GM12874 (cell line): ENCODE data around the gene OR52N4.

ENCODE experiments used
- TF ChIP-seq, protein P1 (sequence below): IDR thresholded peaks from 2 replicates; pipeline ENCODE4 v1.5.1; 2011; ENCODE audit warnings: low read depth, mild to moderate bottlenecking, control low read depth, low read length, moderate library complexity; ENCODE audit not compliant: insufficient read depth

The OR52N4 gene

DNA sequence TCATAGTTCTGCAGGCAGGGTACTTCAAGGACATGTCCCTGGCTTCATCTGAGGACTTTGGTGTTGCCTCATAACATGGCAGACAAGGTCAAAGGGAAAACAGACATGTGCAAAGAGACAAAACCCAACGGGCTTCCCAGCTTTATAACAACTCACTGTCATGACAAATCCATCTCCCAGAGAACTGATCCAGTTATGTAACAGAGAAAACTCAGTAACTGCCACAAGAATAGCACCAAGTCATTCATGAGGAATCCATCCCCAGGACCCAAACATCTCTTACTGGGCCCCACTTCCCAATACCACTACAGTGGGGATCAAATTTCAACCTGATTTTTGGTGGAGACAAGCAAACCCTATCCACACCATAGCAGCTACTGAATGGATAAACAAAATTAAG is 13.0 kb downstream of the OR52N4 start:
- TF ChIP-seq, protein P1, sequence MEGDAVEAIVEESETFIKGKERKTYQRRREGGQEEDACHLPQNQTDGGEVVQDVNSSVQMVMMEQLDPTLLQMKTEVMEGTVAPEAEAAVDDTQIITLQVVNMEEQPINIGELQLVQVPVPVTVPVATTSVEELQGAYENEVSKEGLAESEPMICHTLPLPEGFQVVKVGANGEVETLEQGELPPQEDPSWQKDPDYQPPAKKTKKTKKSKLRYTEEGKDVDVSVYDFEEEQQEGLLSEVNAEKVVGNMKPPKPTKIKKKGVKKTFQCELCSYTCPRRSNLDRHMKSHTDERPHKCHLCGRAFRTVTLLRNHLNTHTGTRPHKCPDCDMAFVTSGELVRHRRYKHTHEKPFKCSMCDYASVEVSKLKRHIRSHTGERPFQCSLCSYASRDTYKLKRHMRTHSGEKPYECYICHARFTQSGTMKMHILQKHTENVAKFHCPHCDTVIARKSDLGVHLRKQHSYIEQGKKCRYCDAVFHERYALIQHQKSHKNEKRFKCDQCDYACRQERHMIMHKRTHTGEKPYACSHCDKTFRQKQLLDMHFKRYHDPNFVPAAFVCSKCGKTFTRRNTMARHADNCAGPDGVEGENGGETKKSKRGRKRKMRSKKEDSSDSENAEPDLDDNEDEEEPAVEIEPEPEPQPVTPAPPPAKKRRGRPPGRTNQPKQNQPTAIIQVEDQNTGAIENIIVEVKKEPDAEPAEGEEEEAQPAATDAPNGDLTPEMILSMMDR = no peak

DNA sequence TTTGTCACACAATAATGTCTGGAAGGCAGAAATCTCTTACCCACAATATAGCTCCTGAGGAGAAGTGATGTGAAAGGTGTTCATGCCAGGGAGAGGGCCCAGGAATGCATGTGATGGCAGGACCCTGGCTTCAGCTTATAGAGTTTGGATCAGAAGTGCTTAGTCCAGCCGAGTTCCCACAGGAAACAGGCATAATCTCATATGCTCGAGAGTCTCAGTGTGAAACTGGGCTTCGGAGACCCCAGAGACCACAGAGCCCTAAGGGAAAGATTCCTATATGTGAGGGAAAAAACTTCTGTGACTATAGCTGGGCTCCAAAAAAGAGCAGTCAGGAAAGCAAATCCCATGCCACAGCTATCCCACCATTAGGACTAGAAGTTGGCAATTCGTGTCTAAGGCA is 29.2 kb downstream of the OR52N4 start, which contains the start of gene OR52N5:
Gene OR52N5, minus strand, starts transcription at position 101 of the 400 bp plus-strand sequence. CDS start 4,721 bp downstream, outside the sequence.
- TF ChIP-seq, protein P1 = no peak

DNA sequence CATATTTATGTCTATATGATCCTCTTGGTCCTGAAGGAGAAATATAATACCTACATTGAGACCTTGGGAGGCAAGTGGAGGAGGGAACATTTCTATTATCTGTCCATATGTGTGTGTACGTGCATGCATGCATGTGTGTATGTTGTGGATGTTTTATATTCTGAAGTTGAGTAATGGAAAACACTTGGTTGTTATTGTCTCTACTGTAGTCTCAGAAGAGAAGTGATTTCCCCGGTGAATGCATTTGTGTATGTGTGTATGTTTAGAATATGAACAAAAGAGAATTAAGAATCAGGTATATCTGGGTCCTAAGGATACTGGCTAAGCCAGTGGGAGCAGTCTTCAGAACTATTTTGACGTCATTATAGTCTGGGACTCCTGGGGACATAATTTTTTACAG is 37.1 kb downstream of the OR52N4 start, which contains the start of gene OR52N1:
Gene OR52N1, minus strand, starts transcription at position 101 of the 400 bp plus-strand sequence. CDS start 2,449 bp downstream, outside the sequence.
- TF ChIP-seq, protein P1 = no peak

DNA sequence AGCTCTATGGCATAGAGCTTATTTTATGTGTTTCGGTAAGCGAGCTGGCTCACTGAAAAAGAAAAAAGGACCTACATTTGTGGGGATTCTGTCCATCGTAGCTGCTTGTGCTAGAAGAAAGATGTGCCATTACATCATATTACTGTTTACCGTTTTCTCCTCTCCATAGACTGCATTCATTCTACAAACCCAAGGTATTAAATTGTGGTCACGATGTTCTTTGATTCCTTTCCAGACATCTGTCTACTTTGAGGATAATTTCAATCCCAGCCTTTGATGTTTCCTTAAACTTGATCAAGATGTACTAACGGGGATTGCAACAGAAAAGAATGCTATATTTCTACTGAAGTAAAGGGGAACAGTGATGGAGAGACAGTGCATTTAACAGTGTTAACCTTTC is 42.5 kb downstream of the OR52N4 start:
- TF ChIP-seq, protein P1 = no peak

DNA sequence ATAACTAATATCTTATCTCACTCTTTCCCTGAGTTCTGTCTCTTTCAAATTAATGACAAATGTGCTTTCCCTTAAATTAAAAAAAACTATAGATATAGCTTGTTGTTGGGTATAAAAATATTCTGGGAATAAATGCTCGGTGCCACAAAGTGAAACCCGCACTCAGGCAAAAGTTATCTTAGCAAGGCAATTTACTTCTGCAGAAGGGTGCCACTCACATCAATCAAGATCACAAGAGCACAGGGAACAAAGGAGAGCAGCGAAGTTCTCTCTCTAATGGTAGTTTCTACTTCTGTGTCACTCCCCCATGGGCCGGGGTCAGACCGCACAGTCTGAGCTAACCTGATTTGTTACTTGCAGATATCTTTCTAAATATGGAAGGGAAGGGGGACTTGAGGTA is 49.9 kb downstream of the OR52N4 start:
- TF ChIP-seq, protein P1 = no peak
